Mesenchymal stem cell (in vitro differentiated cells and primary cell): Measurements from ENCODE around the gene LRRTM4.

Source experiments
- DNase-seq: peaks from one replicate; pipeline ENCODE4 v3.0.0-alpha.2; 2013
- H2AFZ ChIP-seq: one replicate; pipeline ENCODE4 v1.6.1; 2013; ENCODE audit warnings: low read depth, mild to moderate bottlenecking, control low read depth, inconsistent platforms, low read length, moderate library complexity
- H2AK5ac ChIP-seq: 2 replicates; pipeline ENCODE4 v1.6.1; 2013; ENCODE audit warnings: low read length, moderate library complexity, mild to moderate bottlenecking, inconsistent platforms; ENCODE audit not compliant: severe bottlenecking
- H2BK120ac ChIP-seq: one replicate; pipeline ENCODE4 v1.6.1; 2013; ENCODE audit warnings: low read depth, mild to moderate bottlenecking, inconsistent platforms, low read length, moderate library complexity
- H2BK12ac ChIP-seq, 2 experiments: one replicate each; pipeline ENCODE4 v1.6.1; 2013; ENCODE audit warnings: inconsistent platforms in 2 of 2, low read length in 2 of 2, mild to moderate bottlenecking in 2 of 2, moderate library complexity in 2 of 2, control low read depth in 1 of 2
- H2BK15ac ChIP-seq: one replicate; pipeline ENCODE4 v1.6.1; 2013; ENCODE audit warnings: mild to moderate bottlenecking, low read depth, inconsistent platforms; ENCODE audit not compliant: poor library complexity, severe bottlenecking
- H2BK5ac ChIP-seq: 2 replicates; pipeline ENCODE4 v1.6.1; 2013; ENCODE audit warnings: low read depth, mild to moderate bottlenecking, low read length, control low read depth, inconsistent platforms; ENCODE audit not compliant: poor library complexity, severe bottlenecking
- H3K14ac ChIP-seq, 2 experiments: one replicate each; pipeline ENCODE4 v1.6.1; 2013; ENCODE audit warnings: inconsistent platforms in 2 of 2, low read length in 2 of 2, control low read depth in 1 of 2, mild to moderate bottlenecking in 1 of 2, moderate library complexity in 1 of 2
- H3K18ac ChIP-seq, 2 experiments: one replicate each; pipeline ENCODE4 v1.6.1; 2013; ENCODE audit warnings: inconsistent platforms in 2 of 2, low read length in 2 of 2, control low read depth in 1 of 2, low read depth in 1 of 2, mild to moderate bottlenecking in 1 of 2
- H3K23ac ChIP-seq, 2 experiments: one replicate each; pipeline ENCODE4 v1.6.1; 2013; ENCODE audit warnings: inconsistent platforms in 2 of 2, low read length in 2 of 2, mild to moderate bottlenecking in 2 of 2, moderate library complexity in 2 of 2, control low read depth in 1 of 2
- H3K27ac ChIP-seq: 2 replicates; pipeline ENCODE4 v1.5.1; 2013; ENCODE audit warnings: mild to moderate bottlenecking, moderate library complexity, low read length, control low read depth, inconsistent platforms; ENCODE audit not compliant: poor library complexity, severe bottlenecking
- H3K27me3 ChIP-seq, 2 experiments: 2 replicates each; pipeline versions ENCODE4 v1.6.1 to v1.7.0; 2013; ENCODE audit warnings: low read length in 2 of 2, mild to moderate bottlenecking in 2 of 2, moderate library complexity in 2 of 2, control low read depth in 1 of 2, inconsistent platforms in 1 of 2; ENCODE audit not compliant: control insufficient read depth in 1 of 2, insufficient read depth in 1 of 2
- H3K36me3 ChIP-seq, 2 experiments: 2 replicates each; pipeline versions ENCODE4 v1.6.1 to v1.7.0; 2013; ENCODE audit warnings: low read length in 2 of 2, control low read depth in 1 of 2, inconsistent platforms in 1 of 2, low read depth in 1 of 2, mild to moderate bottlenecking in 1 of 2; ENCODE audit not compliant: insufficient read depth in 2 of 2, control insufficient read depth in 1 of 2
- H3K4ac ChIP-seq, 2 experiments: one replicate each; pipeline ENCODE4 v1.6.1; 2013; ENCODE audit warnings: inconsistent platforms in 2 of 2, low read length in 2 of 2, mild to moderate bottlenecking in 2 of 2, moderate library complexity in 2 of 2, control low read depth in 1 of 2, low read depth in 1 of 2
- H3K4me1 ChIP-seq: 2 replicates; pipeline ENCODE4 v1.6.1; 2013; ENCODE audit warnings: low read depth, low read length, control low read depth; ENCODE audit not compliant: control insufficient read depth, insufficient read depth
- H3K4me2 ChIP-seq: 2 replicates; pipeline ENCODE4 v1.6.1; 2013; ENCODE audit warnings: low read length, mild to moderate bottlenecking, inconsistent platforms; ENCODE audit not compliant: poor library complexity, severe bottlenecking
- H3K4me3 ChIP-seq, 2 experiments: 2 replicates each; pipeline versions ENCODE4 v1.5.1 to v1.7.0; 2013; ENCODE audit warnings: low read length in 2 of 2, mild to moderate bottlenecking in 2 of 2, control low read depth in 1 of 2, low read depth in 1 of 2; ENCODE audit not compliant: insufficient read depth in 1 of 2
- H3K79me1 ChIP-seq: replicated peaks from 2 replicates; pipeline ENCODE4 v1.6.1; 2013; ENCODE audit warnings: mild to moderate bottlenecking, control low read depth, low read length, inconsistent platforms; ENCODE audit not compliant: poor library complexity, severe bottlenecking
- H3K9ac ChIP-seq: 2 replicates; pipeline ENCODE4 v1.7.0; 2013; ENCODE audit warnings: mild to moderate bottlenecking, low read length, moderate library complexity
- H3K9me3 ChIP-seq: 2 replicates; pipeline ENCODE4 v1.7.0; 2013; ENCODE audit warnings: mild to moderate bottlenecking, low read length; ENCODE audit not compliant: control insufficient read depth
- H4K8ac ChIP-seq: one replicate; pipeline ENCODE4 v1.6.1; 2013; ENCODE audit warnings: inconsistent platforms, mild to moderate bottlenecking, low read length, moderate library complexity
- H4K91ac ChIP-seq: one replicate; pipeline ENCODE4 v1.6.1; 2013; ENCODE audit warnings: mild to moderate bottlenecking, low read length, inconsistent platforms
- WGBS: methylation state at CpG from one replicate; pipeline ENCODE4 v1.1.7; 2013; ENCODE audit warnings: mixed read lengths; 5-methylcytosine and 5-hydroxymethylcytosine counted together

Gene LRRTM4

DNA sequence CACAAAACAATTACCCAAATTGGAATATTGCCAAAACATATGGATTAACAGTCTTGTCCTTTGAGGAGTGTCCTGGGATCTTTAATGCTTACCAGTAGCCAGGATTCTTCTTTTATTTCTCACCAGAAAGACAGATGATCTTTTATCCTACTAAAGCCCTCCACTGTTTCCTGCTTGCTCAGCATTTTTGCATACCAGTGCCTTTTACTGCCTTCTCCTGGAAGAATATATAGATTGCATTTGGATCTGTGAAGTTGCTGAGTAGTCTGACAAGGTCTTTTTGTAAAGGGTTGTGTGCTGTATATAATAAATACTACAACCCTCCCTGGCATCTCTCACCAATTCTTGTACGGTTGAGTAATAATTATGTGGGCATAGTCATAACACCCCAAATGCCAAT lies 652.2 kb downstream of the LRRTM4 start:
- peak; percentile 22 for DNase-seq
- Histone ChIP-seq H3K4me3 (no peak overlapping the region), H3K23ac (no peak overlapping the region), H2BK15ac (no peak overlapping the region), H3K4me1 (no peaks in the 10 kb centered on the region), H2BK12ac (no peak overlapping the region), H2BK120ac (no peak overlapping the region), H4K8ac (no peak overlapping the region), H3K9me3 (no peaks in the 10 kb centered on the region), H3K36me3 (no peaks in the 10 kb centered on the region), H2AK5ac (no peak overlapping the region), H3K27me3 (no peaks in the 10 kb centered on the region), H3K27ac (no peak overlapping the region), H2BK5ac (no peak overlapping the region), H4K91ac (no peak overlapping the region), H3K4me2 (no peak overlapping the region), H3K4ac (no peak overlapping the region), H3K14ac (no peak overlapping the region), H3K79me1 (no peaks in the 10 kb centered on the region), H3K9ac (no peak overlapping the region), H3K18ac (no peak overlapping the region), H2AFZ (no peak overlapping the region)
- 50% methylated on average over 1 of the region's 1 CpG for WGBS

DNA sequence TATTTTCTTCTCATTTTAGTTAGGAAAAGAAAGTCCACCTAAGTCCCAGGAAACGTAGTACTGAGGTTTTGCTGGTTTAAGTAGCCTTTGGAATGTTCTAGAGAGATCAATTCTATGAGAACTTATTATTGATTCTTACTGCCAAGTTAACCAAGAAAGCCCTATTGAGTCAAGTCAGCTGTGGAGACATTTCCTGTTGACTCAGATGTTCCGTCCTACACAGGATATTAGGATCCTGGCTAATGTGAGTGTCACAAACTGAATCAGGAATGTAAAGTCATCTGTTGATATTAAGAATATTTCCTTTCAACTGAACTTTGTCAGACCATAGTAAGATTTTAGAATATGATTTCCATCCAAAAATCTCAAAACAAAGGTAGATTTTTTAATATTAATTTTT lies 654.3 kb downstream of the LRRTM4 start:
- no peak overlapping the region for H2BK15ac ChIP-seq
- 0% methylated on average over 1 of the region's 2 CpGs for WGBS
- H3K14ac ChIP-seq = no peak overlapping the region
- no peak overlapping the region for H3K4me2 ChIP-seq
- H3K18ac ChIP-seq = no peak overlapping the region
- no peak overlapping the region for H2BK120ac ChIP-seq
- no peaks in the 10 kb centered on the region for H3K9me3 ChIP-seq
- peak; percentile 90 for DNase-seq
- no peak overlapping the region for H4K8ac ChIP-seq
- H3K23ac ChIP-seq = no peak overlapping the region
- H3K27me3 ChIP-seq = no peaks in the 10 kb centered on the region
- H3K27ac ChIP-seq = no peak overlapping the region
- no peaks in the 10 kb centered on the region for H3K79me1 ChIP-seq
- no peak overlapping the region for H3K9ac ChIP-seq
- no peak overlapping the region for H4K91ac ChIP-seq
- H2AK5ac ChIP-seq = no peak overlapping the region
- H2AFZ ChIP-seq = no peak overlapping the region
- H3K4ac ChIP-seq = no peak overlapping the region
- H3K4me1 ChIP-seq = no peaks in the 10 kb centered on the region
- no peak overlapping the region for H2BK12ac ChIP-seq
- no peak overlapping the region for H3K4me3 ChIP-seq
- H2BK5ac ChIP-seq = no peak overlapping the region
- no peaks in the 10 kb centered on the region for H3K36me3 ChIP-seq

DNA sequence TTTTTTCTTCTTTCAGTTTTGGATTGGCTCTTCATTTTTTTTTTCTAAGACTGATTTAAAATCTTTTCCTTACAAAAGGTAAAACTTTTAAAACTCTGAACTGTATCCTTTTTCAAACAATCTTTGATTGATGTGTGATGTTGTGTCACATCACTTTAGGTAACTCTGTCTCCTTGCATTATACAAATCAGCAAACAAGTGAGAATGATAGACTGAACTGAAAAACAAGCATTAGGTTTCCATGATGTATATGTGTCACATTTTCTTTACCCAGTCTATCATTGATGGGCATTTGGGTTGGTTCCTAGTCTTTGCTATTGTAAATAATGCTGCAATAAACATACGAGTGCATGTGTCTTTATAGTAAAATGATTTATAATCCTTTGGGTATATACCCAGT lies 655.7 kb downstream of the LRRTM4 start:
- Histone ChIP-seq H3K14ac (no peak overlapping the region), H3K4me1 (no peaks in the 10 kb centered on the region), H3K36me3 (no peaks in the 10 kb centered on the region), H2AFZ (no peak overlapping the region), H3K18ac (no peak overlapping the region), H4K8ac (no peak overlapping the region), H3K9me3 (no peaks in the 10 kb centered on the region), H3K4me3 (no peak overlapping the region), H3K79me1 (no peaks in the 10 kb centered on the region), H2BK5ac (no peak overlapping the region), H4K91ac (no peak overlapping the region), H2BK120ac (no peak overlapping the region), H3K4me2 (no peak overlapping the region), H2AK5ac (no peak overlapping the region), H3K9ac (no peak overlapping the region), H3K23ac (no peak overlapping the region), H2BK15ac (no peak overlapping the region), H2BK12ac (no peak overlapping the region), H3K27me3 (no peaks in the 10 kb centered on the region), H3K4ac (no peak overlapping the region), H3K27ac (no peak overlapping the region)
- WGBS = 31% methylated on average over 1 of the region's 1 CpG
- DNase-seq = no peak

DNA sequence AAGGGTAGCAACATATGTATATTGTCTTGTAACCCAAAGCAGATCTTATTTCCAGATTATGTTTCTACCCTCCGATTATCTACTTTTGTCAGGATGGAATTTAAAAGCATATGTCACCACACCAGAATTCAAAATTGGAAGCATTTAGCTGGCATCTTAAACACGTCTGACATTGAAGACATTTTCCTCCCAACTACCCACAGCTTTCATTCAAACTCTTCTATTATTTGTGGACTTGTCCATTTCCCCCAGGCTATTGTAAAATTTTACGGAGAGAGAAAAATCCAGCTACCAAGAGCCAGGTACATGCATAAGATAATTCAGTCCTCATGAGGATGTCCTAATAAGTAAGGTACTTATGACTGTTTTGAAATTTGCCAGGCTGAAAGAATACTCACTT lies 659.3 kb downstream of the LRRTM4 start:
- H3K9me3 ChIP-seq = no peaks in the 10 kb centered on the region
- no peak overlapping the region for H2BK5ac ChIP-seq
- no peak overlapping the region for H4K91ac ChIP-seq
- H2BK15ac ChIP-seq = no peak overlapping the region
- H3K4me3 ChIP-seq = no peak overlapping the region
- H3K4ac ChIP-seq = no peak overlapping the region
- no peak overlapping the region for H3K18ac ChIP-seq
- H2AK5ac ChIP-seq = no peak overlapping the region
- H3K27me3 ChIP-seq = no peaks in the 10 kb centered on the region
- no peaks in the 10 kb centered on the region for H3K36me3 ChIP-seq
- H3K9ac ChIP-seq = no peak overlapping the region
- H2BK120ac ChIP-seq = no peak overlapping the region
- no peak overlapping the region for H2BK12ac ChIP-seq
- DNase-seq = no peak
- WGBS = 94% methylated on average over 2 of the region's 3 CpGs
- no peak overlapping the region for H3K4me2 ChIP-seq
- no peak overlapping the region for H2AFZ ChIP-seq
- no peak overlapping the region for H3K14ac ChIP-seq
- no peaks in the 10 kb centered on the region for H3K79me1 ChIP-seq
- H3K4me1 ChIP-seq = no peaks in the 10 kb centered on the region
- H4K8ac ChIP-seq = no peak overlapping the region
- no peak overlapping the region for H3K23ac ChIP-seq
- H3K27ac ChIP-seq = no peak overlapping the region
